Osteocyte (in vitro differentiated cells): ENCODE results near the gene MARVELD1. TPM values are rescaled to one million over a fixed set of nuclear protein-coding genes. Genes with fewer than 3 reads are reported as not detected.

Source experiments
- DNase-seq: peaks from one replicate; pipeline ENCODE4 v3.0.0; 2021; ENCODE audit warnings: mixed read lengths; ENCODE audit not compliant: unreplicated experiment; ENCODE audit errors: extremely low spot score
- H3K27ac Mint-ChIP-seq: one replicate; pipeline ENCODE4 v1.8.0; 2021; ENCODE audit warnings: mild to moderate bottlenecking, mixed read lengths; ENCODE audit not compliant: unreplicated experiment
- H3K27me3 Mint-ChIP-seq: one replicate; pipeline ENCODE4 v1.8.0; 2021; ENCODE audit warnings: mixed read lengths; ENCODE audit not compliant: unreplicated experiment
- H3K36me3 Mint-ChIP-seq: one replicate; pipeline ENCODE4 v1.8.0; 2021; ENCODE audit warnings: mixed read lengths; ENCODE audit not compliant: unreplicated experiment
- H3K4me1 Mint-ChIP-seq: one replicate; pipeline ENCODE4 v1.8.0; 2021; ENCODE audit warnings: mixed read lengths; ENCODE audit not compliant: unreplicated experiment
- H3K4me3 Mint-ChIP-seq: one replicate; pipeline ENCODE4 v1.8.0; 2021; ENCODE audit warnings: mild to moderate bottlenecking, moderate library complexity, mixed read lengths; ENCODE audit not compliant: unreplicated experiment
- H3K9me3 Mint-ChIP-seq: one replicate; pipeline ENCODE4 v1.8.0; 2021; ENCODE audit warnings: mixed read lengths; ENCODE audit not compliant: unreplicated experiment
- CTCF ChIP-seq: fragments of 200-600 bp; sonication (generic); IDR thresholded peaks from 2 replicates; pipeline ENCODE4 v1.5.0; 2021; ENCODE audit warnings: antibody characterized with exemption, mild to moderate bottlenecking, moderate library complexity
- total RNA-seq: library from RNA; stranded (reverse); gene quantifications from 2 replicates; pipeline ENCODE4 v1.2.1, GENCODE V29; 2021

MARVELD1 gene
- total RNA-seq, 1 donor from 2014 or later, result 107 TPM

GRCh38 chr10:97766106-97766810, 52.7 kb downstream of the MARVELD1 start:
- H3K36me3 Mint-ChIP-seq, result peaks cover 5% of the 10 kb centered on the region
- H3K4me3 Mint-ChIP-seq, result no peak overlapping the region
- no peak for DNase-seq
- no peak for TF ChIP-seq CTCF
- H3K4me1 Mint-ChIP-seq, result peaks cover 21% of the 10 kb centered on the region
- peaks cover 19% of the 10 kb centered on the region for H3K27me3 Mint-ChIP-seq
- no peak overlapping the region for H3K27ac Mint-ChIP-seq
- H3K9me3 Mint-ChIP-seq, result no peaks in the 10 kb centered on the region

- no peak for TF ChIP-seq CTCF
- peaks cover 25% of the 10 kb centered on the region for H3K27me3 Mint-ChIP-seq
- no peak overlapping the region for H3K27ac Mint-ChIP-seq
- H3K4me1 Mint-ChIP-seq, result peaks cover 22% of the 10 kb centered on the region
- DNase-seq, result no peak
- H3K36me3 Mint-ChIP-seq, result peaks cover 5% of the 10 kb centered on the region
- no peak overlapping the region for H3K4me3 Mint-ChIP-seq
- no peaks in the 10 kb centered on the region for H3K9me3 Mint-ChIP-seq
Measured at GRCh38 chr10:97766996-97767924, 53.7 kb downstream of the MARVELD1 start.

Other genes starting within 250 kb of the MARVELD1 start
- gene MMS19, start 215.3 kb upstream of the MARVELD1 start, total RNA-seq, result 70.1 and 71.1 TPM in 2 replicates
- 25.6 and 27.7 TPM in 2 replicates for gene UBTD1, start 214.8 kb upstream of the MARVELD1 start, total RNA-seq
- not detected in 2 replicates for gene ANKRD2, start 141.0 kb upstream of the MARVELD1 start, total RNA-seq
- not detected in 2 replicates for gene HOGA1, start 129.3 kb upstream of the MARVELD1 start, total RNA-seq
- not detected in 2 replicates for gene C10orf62, start 124.0 kb upstream of the MARVELD1 start, total RNA-seq
- 13.1 and 13.3 TPM in 2 replicates for gene MORN4, start 80.2 kb upstream of the MARVELD1 start, total RNA-seq
- gene PI4K2A, start 73.1 kb upstream of the MARVELD1 start, total RNA-seq, result 22.0 and 22.1 TPM in 2 replicates
- 4.5 and 5.7 TPM in 2 replicates for gene AVPI1, start 26.5 kb upstream of the MARVELD1 start, total RNA-seq
- gene ZFYVE27, start 23.4 kb downstream of the MARVELD1 start, total RNA-seq, result 22.5 and 27.0 TPM in 2 replicates
- not detected in 2 replicates for gene SFRP5, start 58.3 kb downstream of the MARVELD1 start, total RNA-seq
- gene GOLGA7B, start 136.1 kb downstream of the MARVELD1 start, total RNA-seq, result 0.05 TPM in 1 of 2 replicates, not detected in the other